Hindlimb muscle (tissue), 1 donor: Measurements from ENCODE around the gene NOP10. TPM values are rescaled to one million over a fixed set of nuclear protein-coding genes. Genes with fewer than 3 reads are reported as not detected.
"Not testable (repeated sequence)": the region's sequence is repeated elsewhere in the genome, so short reads cannot be mapped to it uniquely, and the experiment has no call there.

Experiments used
- DNase-seq: peaks from one replicate; pipeline ENCODE4 v3.0.0-alpha.2; 2013
- polyA plus RNA-seq: library from polyadenylated mRNA; unstranded; fragments of 120-200 nt; gene quantifications from one replicate; pipeline ENCODE4 v1.2.1, GENCODE V29; 2013; ENCODE audit not compliant: insufficient read length

Gene NOP10
- polyA plus RNA-seq, result 86.1 TPM

GRCh38 chr15:34342737-34343575 lies at the start of gene NOP10, which contains the start of gene NUTM1:
Gene NOP10 (minus strand): TSS chr15:34343136. CDS start chr15:34343073, 63 bp downstream.
Gene NUTM1 (plus strand): TSS chr15:34343315. CDS start chr15:34343697, 382 bp downstream.
- DNase-seq, result peak; percentile 92

- not testable (repeated sequence) for DNase-seq
Measured at GRCh38 chr15:34389594-34390086, 46.7 kb upstream of the NOP10 start.

GRCh38 chr15:34381829-34382521 lies 39.0 kb upstream of the NOP10 start:
- DNase-seq, result not testable (repeated sequence)

- not testable (repeated sequence) for DNase-seq
Measured at GRCh38 chr15:34380491-34380890, 37.6 kb upstream of the NOP10 start.

- no peak for DNase-seq
Measured at GRCh38 chr15:34376856-34377255, 33.9 kb upstream of the NOP10 start.

- DNase-seq, result not testable (repeated sequence)
Measured at GRCh38 chr15:34375541-34375940, 32.6 kb upstream of the NOP10 start.

GRCh38 chr15:34374816-34375215 lies 31.9 kb upstream of the NOP10 start:
- no peak for DNase-seq

GRCh38 chr15:34373951-34374350 lies 31.0 kb upstream of the NOP10 start:
- DNase-seq, result no peak

- DNase-seq, result no peak
Measured at GRCh38 chr15:34370643-34371042, 27.7 kb upstream of the NOP10 start.

- no peak for DNase-seq
Measured at GRCh38 chr15:34370129-34370528, 27.2 kb upstream of the NOP10 start.

GRCh38 chr15:34367101-34368081 lies 24.5 kb upstream of the NOP10 start, which contains the start of gene LPCAT4:
Gene LPCAT4 (minus strand): TSS chr15:34367196. CDS start chr15:34367100, 96 bp downstream.
- peak; percentile 89 for DNase-seq

GRCh38 chr15:34366271-34367065 lies 23.5 kb upstream of the NOP10 start:
- peak; percentile 34 for DNase-seq

GRCh38 chr15:34365836-34366235 lies 22.9 kb upstream of the NOP10 start:
- no peak for DNase-seq

GRCh38 chr15:34365091-34365825 lies 22.3 kb upstream of the NOP10 start:
- no peak for DNase-seq

- no peak for DNase-seq
Measured at GRCh38 chr15:34364041-34364440, 21.1 kb upstream of the NOP10 start.

- no peak for DNase-seq
Measured at GRCh38 chr15:34362047-34362773, 19.3 kb upstream of the NOP10 start.

GRCh38 chr15:34361278-34361677 lies 18.3 kb upstream of the NOP10 start:
- DNase-seq, result no peak

- DNase-seq, result no peak
Measured at GRCh38 chr15:34360298-34360697, 17.4 kb upstream of the NOP10 start.

GRCh38 chr15:34359416-34359815 lies 16.5 kb upstream of the NOP10 start:
- DNase-seq, result no peak

GRCh38 chr15:34358948-34359347 lies 16.0 kb upstream of the NOP10 start:
- no peak for DNase-seq
